Stimulated activated naive B cell treated with anti-CD40 and anti-IgM and Interleukin-4, amounts not matched to agents 10 μg/mL and 1 μg/mL and 100 μg/mL, for 72 hours (primary cell): ENCODE data around the gene DGKZ.

Experiments used
- ATAC-seq, 2 donors: fragments of 150-1000 bp; cut with Tn5 transposase; replicated peaks; 2 replicates each; pipeline ENCODE4 v1.10.0; 2021; ENCODE audit warnings: moderate library complexity in 1 of 2
- DNase-seq: peaks from one replicate; pipeline ENCODE4 v3.0.0; 2021
- H3K27ac Mint-ChIP-seq: one replicate; pipeline ENCODE4 v1.8.0; 2022; ENCODE audit warnings: mild to moderate bottlenecking, mixed read lengths
- H3K27me3 Mint-ChIP-seq, 2 donors: one replicate each; pipeline ENCODE4 v1.8.0; 2022; ENCODE audit warnings: mixed read lengths in 2 of 2
- H3K36me3 Mint-ChIP-seq, 2 donors: one replicate each; pipeline ENCODE4 v1.8.0; 2022; ENCODE audit warnings: mixed read lengths in 2 of 2, mild to moderate bottlenecking in 1 of 2
- H3K4me1 Mint-ChIP-seq, 2 donors: one replicate each; pipeline ENCODE4 v1.8.0; 2022; ENCODE audit warnings: mixed read lengths in 2 of 2, mild to moderate bottlenecking in 1 of 2
- H3K4me3 Mint-ChIP-seq, 2 donors: one replicate each; pipeline ENCODE4 v1.8.0; 2022; ENCODE audit warnings: mild to moderate bottlenecking in 2 of 2, mixed read lengths in 2 of 2, moderate library complexity in 1 of 2
- H3K9me3 Mint-ChIP-seq, 2 donors: one replicate each; pipeline ENCODE4 v1.8.0; 2022; ENCODE audit warnings: mixed read lengths in 2 of 2, mild to moderate bottlenecking in 1 of 2

The DGKZ gene

DNA sequence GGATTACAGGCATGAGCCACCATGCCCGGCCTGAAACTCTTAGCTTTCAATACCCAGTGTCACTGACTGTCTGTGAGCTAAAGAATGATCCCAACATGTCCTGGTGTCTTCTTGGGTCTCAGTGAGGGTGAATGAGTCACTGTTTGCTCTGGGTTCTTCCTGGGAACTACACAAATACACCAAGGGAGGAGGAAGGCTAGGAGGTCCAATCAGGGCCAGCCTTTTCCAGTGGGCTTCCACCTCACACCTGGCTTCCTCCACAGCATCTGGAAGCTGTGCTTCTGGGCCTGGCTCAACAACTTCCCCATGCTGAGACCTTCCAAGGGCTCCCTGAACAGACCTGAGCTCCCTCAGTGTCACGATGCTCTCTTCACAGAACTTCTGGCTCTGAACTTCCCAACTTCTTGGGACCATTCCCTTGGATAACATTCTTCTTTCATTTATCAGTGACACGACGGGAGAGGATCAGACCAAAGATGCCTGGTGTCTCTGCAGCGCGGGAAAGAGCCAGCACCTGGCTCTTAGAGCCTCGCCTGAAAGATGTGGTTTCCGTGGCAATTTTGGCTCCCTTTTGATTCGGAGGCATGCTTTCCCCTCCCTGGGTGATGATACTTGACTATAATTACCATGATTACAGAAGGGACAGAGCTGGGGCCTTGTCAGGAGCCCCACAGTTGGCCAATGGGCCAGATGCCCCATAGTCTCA is 66.7 kb downstream of the DGKZ start:
- Mint-ChIP-seq H3K36me3 (peaks cover 54 to 59% of the 10 kb centered on the region in 2 donors), H3K9me3 (no peaks in the 10 kb centered on the region)

DNA sequence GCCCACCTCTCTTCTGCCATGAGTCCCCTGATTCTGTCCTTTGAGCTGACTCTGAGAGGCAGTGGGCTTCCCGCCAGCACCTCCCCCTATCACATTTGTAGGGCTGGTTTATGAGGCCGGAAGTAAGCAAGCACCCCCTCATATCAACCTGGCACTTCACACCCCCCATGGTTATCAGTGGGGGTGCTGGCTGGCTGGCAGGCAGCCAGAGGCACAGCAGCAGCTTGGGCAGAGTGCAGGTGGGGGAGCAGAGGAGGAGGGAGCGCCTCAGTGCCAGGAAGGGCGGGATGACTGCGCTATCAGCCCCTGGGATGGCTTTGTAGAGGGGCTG is 67.2 kb downstream of the DGKZ start:
- Mint-ChIP-seq H3K27ac (no peak overlapping the region), H3K4me1 (no peaks in the 10 kb centered on the region), H3K9me3 (no peaks in the 10 kb centered on the region), H3K27me3 (no peaks in the 10 kb centered on the region), H3K36me3 (peaks cover 55 to 59% of the 10 kb centered on the region in 2 donors), H3K4me3 (no peak overlapping the region)
- ATAC-seq (no peak), DNase-seq (no peak)

More for the DNA sequence above, 66.7 kb downstream of the DGKZ start:
- H3K27ac Mint-ChIP-seq, result no peak overlapping the region
- DNase-seq, result no peak
- no peak for ATAC-seq
- no peaks in the 10 kb centered on the region for H3K4me1 Mint-ChIP-seq
- H3K4me3 Mint-ChIP-seq, result no peak overlapping the region
- H3K27me3 Mint-ChIP-seq, result no peaks in the 10 kb centered on the region

DNA sequence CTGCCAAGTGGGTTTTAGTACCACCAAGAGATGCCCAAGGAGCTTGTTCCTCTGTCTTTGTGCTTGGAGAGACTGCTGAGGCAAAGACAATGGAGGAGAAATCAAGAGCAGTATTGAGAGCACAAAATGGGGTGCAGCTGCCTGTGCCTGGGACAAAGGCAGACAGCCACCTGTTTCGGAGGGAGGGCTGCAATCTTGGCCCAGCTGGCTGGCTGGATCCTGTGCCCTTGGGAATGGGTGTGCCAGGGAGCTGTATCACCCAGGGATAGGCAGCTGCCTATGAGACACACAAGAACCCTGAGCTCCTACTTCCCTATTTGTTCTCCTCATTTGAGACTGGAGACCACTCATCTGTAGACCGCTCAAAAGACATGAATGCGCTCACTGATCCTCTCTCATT is 67.6 kb downstream of the DGKZ start:
- no peak overlapping the region for H3K4me3 Mint-ChIP-seq

GRCh38 chr11:46417711-46418110 is 70.4 kb downstream of the DGKZ start:
- H3K4me3 Mint-ChIP-seq, result no peak overlapping the region
- ATAC-seq, result no peak
- H3K36me3 Mint-ChIP-seq, result peaks cover 53 to 69% of the 10 kb centered on the region in 2 donors
- no peak overlapping the region for H3K27ac Mint-ChIP-seq
- no peaks in the 10 kb centered on the region for H3K27me3 Mint-ChIP-seq
- no peaks in the 10 kb centered on the region for H3K4me1 Mint-ChIP-seq
- H3K9me3 Mint-ChIP-seq, result no peaks in the 10 kb centered on the region
- no peak for DNase-seq

More for the DNA sequence above, 67.6 kb downstream of the DGKZ start:
- no peak overlapping the region for H3K27ac Mint-ChIP-seq
- no peaks in the 10 kb centered on the region for H3K27me3 Mint-ChIP-seq
- H3K36me3 Mint-ChIP-seq, result peaks cover 51 to 57% of the 10 kb centered on the region in 2 donors
- no peaks in the 10 kb centered on the region for H3K4me1 Mint-ChIP-seq
- ATAC-seq (no peak), DNase-seq (no peak)
- no peaks in the 10 kb centered on the region for H3K9me3 Mint-ChIP-seq

- H3K4me1 Mint-ChIP-seq, result no peaks in the 10 kb centered on the region
- no peak overlapping the region for H3K27ac Mint-ChIP-seq
- peaks cover 48 to 65% of the 10 kb centered on the region in 2 donors for H3K36me3 Mint-ChIP-seq
Observed at GRCh38 chr11:46418751-46419150, 71.5 kb downstream of the DGKZ start.

GRCh38 chr11:46420513-46420912 is 73.2 kb downstream of the DGKZ start:
- no peak overlapping the region for H3K4me3 Mint-ChIP-seq
- H3K9me3 Mint-ChIP-seq, result no peaks in the 10 kb centered on the region
- no peaks in the 10 kb centered on the region for H3K4me1 Mint-ChIP-seq
- ATAC-seq (no peak), DNase-seq (no peak)
- peaks cover 34 to 59% of the 10 kb centered on the region in 2 donors for H3K36me3 Mint-ChIP-seq
- no peak overlapping the region for H3K27ac Mint-ChIP-seq
- H3K27me3 Mint-ChIP-seq, result no peaks in the 10 kb centered on the region

More at GRCh38 chr11:46418751-46419150, 71.5 kb downstream of the DGKZ start:
- ATAC-seq (no peak), DNase-seq (no peak)
- Mint-ChIP-seq H3K9me3 (no peaks in the 10 kb centered on the region), H3K27me3 (no peaks in the 10 kb centered on the region), H3K4me3 (no peak overlapping the region)

- Mint-ChIP-seq H3K4me1 (no peaks in the 10 kb centered on the region), H3K27ac (no peak overlapping the region), H3K36me3 (peaks cover 28 to 56% of the 10 kb centered on the region in 2 donors), H3K4me3 (no peak overlapping the region), H3K9me3 (no peaks in the 10 kb centered on the region), H3K27me3 (no peaks in the 10 kb centered on the region)
- no peak for ATAC-seq
- no peak for DNase-seq
Observed at GRCh38 chr11:46421257-46421880, 74.1 kb downstream of the DGKZ start.

- Mint-ChIP-seq H3K9me3 (no peaks in the 10 kb centered on the region), H3K4me3 (no peak overlapping the region), H3K36me3 (peaks cover 27 to 62% of the 10 kb centered on the region in 2 donors), H3K27ac (no peak overlapping the region), H3K27me3 (no peaks in the 10 kb centered on the region), H3K4me1 (peaks cover 0 to 1% of the 10 kb centered on the region in 2 donors)
- ATAC-seq, result no peak
- DNase-seq, result no peak
Observed at GRCh38 chr11:46422588-46422987, 75.3 kb downstream of the DGKZ start.

- Mint-ChIP-seq H3K27me3 (no peaks in the 10 kb centered on the region), H3K27ac (no peak overlapping the region), H3K4me1 (peaks cover 0 to 1% of the 10 kb centered on the region in 2 donors), H3K9me3 (no peaks in the 10 kb centered on the region), H3K36me3 (peaks cover 40 to 66% of the 10 kb centered on the region in 2 donors), H3K4me3 (no peak overlapping the region)
- ATAC-seq (no peak), DNase-seq (no peak)
Observed at GRCh38 chr11:46426233-46426991, 79.1 kb downstream of the DGKZ start.

- no peak overlapping the region for H3K27ac Mint-ChIP-seq
- no peaks in the 10 kb centered on the region for H3K27me3 Mint-ChIP-seq
Observed at GRCh38 chr11:46427364-46427763, 80.1 kb downstream of the DGKZ start.

GRCh38 chr11:46429717-46430116 is 82.5 kb downstream of the DGKZ start:
- Mint-ChIP-seq H3K9me3 (no peaks in the 10 kb centered on the region), H3K27ac (no peak overlapping the region), H3K4me3 (no peak overlapping the region), H3K4me1 (peaks cover 0 to 1% of the 10 kb centered on the region in 2 donors), H3K36me3 (peaks cover 47 to 75% of the 10 kb centered on the region in 2 donors), H3K27me3 (no peaks in the 10 kb centered on the region)
- DNase-seq, result no peak
- no peak for ATAC-seq

More at GRCh38 chr11:46427364-46427763, 80.1 kb downstream of the DGKZ start:
- no peaks in the 10 kb centered on the region for H3K9me3 Mint-ChIP-seq
- ATAC-seq (no peak), DNase-seq (no peak)
- H3K36me3 Mint-ChIP-seq, result peaks cover 36 to 68% of the 10 kb centered on the region in 2 donors
- H3K4me1 Mint-ChIP-seq, result peaks cover 0 to 1% of the 10 kb centered on the region in 2 donors
- no peak overlapping the region for H3K4me3 Mint-ChIP-seq
